Activated CD4-positive, alpha-beta T cell treated with anti-CD3 and anti-CD28 coated beads, Interleukin-2, amount 50 U/mL, for 24 hours (primary cell): ENCODE results near the gene CFAP65.

Experiments
- DNase-seq, 2 donors: peaks; one replicate each; pipeline ENCODE4 v3.0.0-alpha.2; 2020; ENCODE audit warnings: low read depth in 1 of 2, low spot score in 1 of 2

The CFAP65 gene

DNA sequence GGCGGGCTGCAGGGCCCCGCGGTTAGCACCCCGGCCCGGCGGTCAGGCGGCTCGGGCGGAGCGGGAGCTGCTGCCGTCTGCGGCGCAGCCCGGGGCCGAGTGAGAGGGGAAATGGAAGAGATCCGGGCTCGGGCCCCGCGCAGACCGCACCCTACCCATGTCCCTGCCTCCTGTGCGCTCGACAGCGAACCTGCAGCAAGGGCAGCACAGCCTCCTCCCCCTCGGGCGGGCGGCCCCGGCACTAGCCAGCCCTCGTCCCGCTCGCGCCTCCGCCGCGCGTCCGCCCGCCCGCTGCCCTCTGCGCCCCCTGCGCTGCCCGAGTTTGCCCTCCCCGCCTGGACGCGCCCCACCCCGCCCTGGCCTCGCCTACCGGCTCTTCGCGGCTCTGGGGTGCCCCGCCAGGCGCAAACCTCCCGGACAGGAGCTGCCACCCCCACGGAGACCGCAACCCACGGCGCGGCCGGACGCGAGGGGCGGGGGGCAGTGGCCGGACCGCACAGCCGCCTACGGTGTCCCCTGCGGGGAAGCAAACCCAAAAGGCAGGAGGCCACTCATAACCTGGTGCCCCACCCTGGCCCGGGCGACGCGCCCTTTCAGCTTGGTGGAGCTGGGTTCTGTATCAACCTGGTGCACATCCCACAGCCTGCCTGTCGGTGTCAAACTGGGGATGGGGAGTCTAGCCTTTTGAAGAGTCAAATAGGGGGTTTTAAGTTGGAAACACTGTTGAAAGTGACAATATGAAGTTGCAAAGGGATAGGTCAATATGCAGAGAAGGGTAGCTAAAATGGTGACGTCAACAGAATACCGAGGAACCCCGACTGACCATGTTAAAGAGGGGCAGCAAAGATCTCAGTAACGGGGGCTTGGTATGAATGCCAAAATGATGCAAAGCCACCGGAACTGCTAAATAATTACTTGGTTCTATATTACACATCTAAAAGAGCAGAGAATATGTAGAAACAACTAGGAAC is 19.8 kb upstream of the CFAP65 start, which contains the start of gene IHH:
TSS of gene IHH (minus strand) at position 101 of the 971 bp plus-strand sequence. CDS start 454 bp downstream, outside the sequence.
- DNase-seq, result no peak

DNA sequence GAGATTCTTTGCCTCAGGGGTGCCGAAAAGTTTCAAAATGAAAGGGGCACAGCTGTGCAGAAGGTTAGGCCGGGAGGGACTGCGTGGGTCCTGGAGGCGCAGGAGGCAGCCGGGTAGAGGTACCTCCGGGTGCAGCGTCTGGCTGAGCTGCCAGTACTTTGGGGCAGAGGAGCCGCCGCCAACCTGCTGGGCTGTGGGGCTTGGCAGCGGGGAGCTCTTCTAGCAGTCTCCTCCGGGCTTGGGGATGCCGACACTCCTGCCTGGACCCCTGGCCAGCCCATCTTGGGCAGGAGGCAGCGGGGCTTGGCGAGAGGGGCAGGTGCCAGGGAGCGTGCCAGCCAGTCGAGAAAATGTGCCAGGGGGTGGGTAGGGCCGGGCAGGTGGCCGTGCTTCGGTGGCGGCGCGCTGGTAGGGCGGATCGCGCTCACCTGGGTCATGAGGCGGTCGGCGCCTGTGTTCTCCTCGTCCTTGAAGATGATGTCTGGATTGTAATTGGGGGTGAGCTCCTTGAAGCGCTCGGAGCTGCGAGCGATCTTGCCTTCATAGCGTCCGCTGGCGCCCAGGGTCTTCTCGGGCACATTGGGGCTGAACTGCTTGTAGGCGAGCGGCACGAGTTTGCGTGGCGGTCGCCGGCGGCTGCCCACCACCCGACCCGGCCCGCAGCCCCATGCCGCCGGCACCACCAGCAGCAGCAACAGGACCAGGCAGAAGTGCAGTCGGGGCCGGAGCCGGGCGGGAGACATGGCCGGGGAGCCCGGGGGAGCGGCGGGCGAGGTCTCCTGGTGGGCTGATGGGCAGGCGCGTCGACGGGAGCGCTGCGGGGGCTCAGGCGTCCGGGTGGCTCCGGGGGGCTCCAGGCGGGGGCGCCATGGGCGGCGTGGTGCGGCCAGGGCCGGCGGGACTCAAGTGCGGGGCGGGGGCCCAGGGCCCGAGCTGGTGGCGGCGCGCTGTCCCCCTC is 18.7 kb upstream of the CFAP65 start:
- DNase-seq, result no peak

DNA sequence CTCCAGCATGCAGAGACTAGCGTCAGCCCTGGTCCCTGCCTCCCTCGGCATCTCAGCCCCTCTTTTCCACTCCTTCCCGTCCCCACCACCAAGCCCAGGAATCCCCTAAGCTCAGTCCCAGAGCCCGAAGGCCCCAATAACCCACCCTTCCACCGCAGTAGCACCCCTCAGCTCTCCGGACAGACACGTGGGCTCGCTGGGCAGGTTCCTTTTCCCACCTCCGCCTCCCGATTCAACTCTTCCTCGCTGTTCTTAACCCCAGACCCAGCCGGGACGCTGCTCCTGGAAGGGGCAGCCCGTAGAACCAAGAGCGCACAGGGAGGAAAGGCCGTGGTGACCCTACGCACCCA is 18.0 kb upstream of the CFAP65 start:
- no peak for DNase-seq

DNA sequence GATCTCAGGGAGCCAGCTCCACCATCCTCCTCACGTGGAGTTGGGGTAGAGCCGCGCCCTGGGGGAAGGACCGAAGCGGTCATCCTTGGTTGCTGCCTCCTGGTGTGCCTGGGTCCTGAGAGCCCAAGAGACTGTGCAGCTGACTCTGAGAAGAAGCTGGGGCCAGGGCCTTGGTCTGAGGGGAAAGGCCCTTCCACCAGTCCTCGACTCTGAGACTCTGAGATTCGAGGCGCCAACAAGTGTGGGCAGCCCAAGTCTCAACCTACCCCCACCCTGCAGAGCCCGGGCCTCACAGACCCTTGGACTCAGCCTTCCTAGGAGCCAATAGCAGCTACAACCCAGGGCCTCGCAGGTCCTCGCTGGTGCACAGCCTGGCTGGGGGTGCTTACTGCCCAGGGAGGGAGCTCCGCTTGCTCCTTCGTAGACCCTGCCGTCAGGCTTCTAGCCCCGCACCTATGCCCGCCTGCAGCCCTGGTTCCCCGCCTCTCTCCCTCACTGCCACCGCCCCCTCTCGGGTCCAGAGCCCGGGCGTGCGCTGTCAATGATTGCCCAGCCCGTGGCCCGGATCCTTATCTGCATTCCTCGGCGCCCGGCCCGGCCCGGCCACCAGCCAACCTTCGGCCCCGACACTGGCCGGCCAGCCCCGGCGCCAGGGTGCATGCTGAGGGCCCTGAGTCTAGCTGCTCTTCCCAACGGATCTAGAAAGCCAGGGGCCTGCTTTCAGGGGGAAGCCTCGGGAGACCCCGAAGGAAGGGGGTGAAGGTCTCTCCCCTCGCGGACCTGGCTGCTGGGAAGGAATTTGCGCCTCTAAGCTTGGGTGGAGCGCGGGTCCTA is 17.4 kb upstream of the CFAP65 start:
- no peak for DNase-seq

DNA sequence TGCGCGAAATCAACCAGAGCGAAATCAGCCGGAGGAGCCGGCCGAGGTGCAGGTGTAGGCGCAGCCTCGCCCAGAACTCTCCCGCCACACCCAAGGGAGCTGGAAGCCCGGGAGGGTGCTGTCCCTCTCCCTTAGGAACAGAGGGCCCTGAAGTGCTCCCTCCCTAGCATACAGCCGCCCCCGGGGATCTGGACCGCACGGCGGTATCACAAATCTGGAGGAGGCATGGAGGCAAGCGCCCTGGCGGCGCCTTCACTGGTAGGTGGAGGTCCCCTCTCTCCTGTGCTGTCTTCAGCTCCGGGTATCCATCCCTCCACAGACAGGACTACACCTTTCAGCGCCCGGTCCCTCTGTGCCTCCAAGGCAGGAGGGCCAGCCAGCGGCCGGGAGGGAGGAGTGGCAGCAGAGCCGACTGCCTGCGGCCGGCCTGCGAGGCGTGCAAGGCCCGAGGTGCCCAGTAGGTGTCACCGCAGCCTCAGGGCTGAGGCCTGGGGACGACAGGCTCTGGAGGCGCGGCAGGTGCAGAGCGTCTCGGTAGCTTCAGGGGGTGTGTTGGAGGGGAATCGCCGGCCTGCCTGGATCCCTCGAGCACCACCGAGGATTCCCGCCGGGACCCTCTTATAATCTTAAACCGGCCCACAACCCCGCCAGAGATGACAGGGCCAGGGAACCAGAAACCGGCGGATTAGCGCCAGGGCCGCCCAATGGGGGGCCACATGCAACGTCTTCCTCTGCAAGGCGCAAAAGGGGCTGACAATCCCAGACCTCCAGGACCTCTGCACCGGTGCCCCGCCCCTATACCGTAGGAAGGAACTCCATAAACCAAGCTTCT is 16.6 kb upstream of the CFAP65 start:
- DNase-seq, result peak; percentile 52 to 69

DNA sequence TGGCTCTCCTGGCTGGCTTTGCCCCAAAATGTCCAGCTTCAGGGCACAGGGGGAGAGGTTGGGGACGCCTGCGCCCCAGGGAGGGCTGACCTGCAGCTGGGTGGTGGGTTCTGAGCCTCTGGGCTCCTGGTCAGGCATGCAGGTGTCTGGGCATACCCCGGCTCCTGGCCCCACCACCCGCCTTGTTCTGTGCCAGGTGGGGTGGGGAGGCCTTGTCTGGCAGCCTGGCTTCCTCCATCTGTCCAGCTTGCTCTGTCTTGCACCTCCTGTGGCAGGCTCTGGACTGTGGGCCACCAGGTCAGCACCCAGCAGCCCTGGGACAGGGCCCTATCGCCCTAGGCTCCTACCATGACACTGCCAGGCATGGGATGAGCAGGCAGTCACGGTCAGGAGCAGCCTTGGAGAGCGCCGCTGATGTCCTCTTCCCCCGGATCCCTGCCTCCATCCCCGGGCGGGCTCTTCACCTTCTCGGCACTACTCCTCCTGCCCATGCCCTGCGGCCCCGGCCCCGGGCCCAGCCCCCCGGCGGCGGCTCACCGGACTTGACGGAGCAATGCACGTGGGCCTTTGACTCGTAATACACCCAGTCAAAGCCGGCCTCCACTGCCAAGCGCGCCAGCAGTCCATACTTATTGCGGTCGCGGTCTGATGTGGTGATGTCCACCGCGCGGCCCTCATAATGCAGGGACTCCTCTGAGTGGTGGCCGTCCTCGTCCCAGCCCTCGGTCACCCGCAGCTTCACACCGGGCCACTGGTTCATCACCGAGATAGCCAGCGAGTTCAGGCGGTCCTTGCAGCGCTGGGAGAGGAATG is 15.8 kb upstream of the CFAP65 start:
- DNase-seq, result no peak

DNA sequence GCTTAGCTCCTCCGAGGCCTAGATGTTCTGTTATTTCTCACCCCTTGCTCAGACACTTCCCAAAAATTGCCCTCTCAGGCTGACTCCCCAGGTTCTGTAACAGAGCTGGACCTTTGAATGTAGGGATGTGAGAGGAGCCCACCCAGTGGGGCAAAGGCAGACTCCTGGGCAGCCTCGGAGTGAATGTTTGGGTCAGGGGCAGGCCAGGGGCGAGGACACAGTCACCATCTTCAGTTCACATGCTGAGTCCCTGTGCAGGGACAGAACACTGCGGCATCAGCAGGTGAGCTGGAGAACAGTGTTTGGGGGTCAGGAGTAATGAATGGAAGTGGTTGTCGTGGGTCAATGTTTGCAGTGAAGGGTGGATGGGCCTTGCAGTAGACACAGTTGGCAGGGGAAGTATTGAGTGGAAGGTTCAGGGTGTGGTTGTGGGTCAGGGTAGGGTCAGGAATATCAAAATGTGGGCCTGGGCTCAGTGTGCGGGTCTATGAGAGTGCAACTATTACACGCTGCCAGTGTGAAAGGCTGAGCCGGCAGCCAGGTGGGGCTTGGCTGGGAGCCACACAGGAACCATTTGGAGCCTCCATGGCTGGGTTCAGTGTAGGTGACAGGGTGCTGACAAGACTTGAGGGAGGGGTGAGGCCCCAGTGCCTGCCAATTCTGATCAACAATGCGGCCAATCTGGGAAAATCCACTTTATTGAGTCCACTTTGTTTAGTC is 15.0 kb upstream of the CFAP65 start:
- no peak for DNase-seq

DNA sequence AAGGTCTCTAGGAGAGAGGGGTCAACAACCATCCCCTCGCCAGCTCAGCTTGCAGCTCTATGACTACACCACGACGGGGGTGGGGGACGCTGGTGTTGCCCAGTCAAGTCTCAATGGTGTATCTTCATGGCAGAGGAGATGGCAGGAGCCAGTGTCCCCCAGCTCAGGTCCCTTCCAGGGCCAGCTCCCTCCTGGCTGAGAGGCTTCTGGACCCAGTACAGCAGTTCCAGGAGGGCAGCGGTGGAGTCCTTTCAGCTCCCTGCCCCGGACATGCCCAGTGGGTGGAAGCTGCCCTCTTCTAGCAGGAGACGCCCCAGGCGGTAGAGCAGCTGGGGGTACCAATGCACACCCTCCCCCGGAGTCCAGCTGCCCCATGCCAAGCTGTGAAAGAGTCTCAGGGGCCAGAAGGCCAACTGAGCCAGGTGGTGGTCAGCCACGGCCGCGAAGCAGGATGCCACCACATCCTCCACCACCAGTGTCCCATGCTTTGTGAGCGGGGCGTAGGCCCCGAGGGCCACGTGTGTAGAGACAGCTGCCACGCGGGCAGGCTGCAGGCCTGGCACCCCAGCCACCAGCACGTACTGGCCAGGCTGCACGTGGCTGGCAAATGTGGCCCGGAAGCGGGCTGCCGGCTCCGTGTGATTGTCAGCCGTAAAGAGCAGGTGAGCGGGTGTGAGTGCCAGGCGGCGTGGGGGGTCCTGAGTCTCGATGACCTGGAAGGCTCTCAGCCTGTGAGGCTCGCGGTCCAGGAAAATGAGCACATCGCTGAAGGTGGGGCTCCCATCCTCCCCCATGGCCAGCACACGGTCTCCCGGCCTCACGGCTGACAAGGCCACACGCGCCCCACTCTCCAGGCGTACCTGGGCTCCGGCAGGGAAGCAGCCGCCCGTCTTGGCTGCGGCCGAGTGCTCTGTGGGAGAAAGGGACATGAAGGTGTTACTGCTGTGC is 13.9 kb upstream of the CFAP65 start:
- no peak for DNase-seq

DNA sequence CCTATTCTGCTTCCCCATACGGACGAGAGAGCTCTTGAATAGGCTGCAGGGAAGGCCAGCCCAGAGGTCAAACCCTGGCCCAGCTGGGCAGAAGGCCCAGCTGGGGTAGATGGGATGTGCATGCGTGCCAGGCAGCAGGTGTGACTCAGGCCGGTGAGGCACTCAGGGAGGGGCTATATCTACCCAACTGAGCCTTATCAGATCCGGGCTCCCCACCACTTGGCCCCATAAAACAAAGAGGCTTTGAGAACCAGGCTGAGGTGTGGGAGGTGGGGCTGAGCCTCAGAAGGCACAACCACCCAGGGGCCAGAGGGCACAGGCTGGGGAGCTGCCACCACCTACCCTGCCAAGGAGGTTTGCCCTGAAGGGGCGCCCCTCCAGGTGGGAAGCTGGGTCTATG is 8.0 kb upstream of the CFAP65 start:
- no peak for DNase-seq

DNA sequence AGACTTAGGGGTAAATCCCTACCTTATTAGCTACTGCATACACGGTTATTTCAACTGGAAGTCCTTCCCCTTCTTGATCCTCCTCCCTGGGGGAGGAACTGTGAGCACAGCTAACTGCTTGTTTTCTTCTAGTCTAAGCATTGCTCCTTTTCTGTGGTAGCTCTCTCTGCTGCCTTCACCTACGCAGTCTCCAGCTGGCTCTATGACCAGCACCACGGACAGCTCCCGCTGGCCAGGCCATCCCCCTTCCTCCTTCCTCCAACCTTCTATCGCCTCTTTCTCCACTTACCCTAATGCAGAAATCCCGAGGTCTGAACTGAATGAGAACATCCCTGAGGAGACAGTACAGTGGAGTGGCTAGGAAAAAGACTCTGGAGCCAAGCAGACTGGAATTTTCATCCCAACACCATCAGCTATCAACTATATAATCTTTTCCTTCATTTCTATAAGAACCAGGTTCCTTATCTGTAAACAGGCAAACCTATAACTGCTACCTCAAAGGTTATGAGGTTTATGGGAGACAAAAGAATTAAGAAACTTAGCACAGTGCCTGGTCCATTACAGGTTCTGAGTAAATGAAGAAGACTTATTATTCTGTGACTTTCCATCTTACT is 4.7 kb upstream of the CFAP65 start:
- no peak for DNase-seq

DNA sequence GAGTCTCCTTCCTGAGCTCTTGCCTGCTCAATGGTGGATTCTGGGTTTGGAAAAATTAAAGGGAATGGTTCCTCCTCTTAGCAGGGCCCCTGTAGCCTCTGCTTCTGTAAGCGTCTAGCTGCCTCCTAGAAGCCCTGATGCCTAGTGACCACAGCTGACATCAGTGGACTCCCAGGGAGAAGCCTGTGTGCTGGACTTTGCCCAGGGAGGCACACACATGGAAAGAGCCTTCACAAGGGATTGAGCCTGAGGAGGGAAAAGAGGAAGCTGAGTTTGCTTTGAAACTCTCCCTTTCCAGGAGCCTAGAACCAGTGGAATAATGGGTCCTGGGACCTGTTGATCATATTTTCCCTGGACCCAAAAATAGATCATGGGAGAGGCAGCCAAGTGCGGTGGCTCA is 1.4 kb upstream of the CFAP65 start:
- no peak for DNase-seq

DNA sequence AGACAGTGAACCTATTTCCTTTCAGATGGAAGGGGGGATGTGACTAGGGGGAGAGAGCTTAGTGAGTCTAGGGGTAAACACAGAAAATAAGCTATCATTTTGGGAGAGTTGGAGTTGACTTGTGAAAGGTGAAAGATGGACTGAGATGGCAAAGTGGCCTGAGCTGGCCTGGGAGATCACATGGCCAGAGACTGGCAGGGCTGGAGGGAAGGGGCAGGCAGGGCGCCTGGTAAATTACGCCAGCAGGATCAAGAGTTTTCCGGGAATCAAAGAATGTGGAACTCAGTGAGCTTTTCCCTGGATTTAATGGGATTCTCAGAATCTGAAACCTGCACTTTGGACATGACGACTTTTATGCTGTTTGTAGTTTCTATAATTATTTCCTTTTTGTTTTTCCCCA is 841 bp upstream of the CFAP65 start:
- DNase-seq, result no peak

DNA sequence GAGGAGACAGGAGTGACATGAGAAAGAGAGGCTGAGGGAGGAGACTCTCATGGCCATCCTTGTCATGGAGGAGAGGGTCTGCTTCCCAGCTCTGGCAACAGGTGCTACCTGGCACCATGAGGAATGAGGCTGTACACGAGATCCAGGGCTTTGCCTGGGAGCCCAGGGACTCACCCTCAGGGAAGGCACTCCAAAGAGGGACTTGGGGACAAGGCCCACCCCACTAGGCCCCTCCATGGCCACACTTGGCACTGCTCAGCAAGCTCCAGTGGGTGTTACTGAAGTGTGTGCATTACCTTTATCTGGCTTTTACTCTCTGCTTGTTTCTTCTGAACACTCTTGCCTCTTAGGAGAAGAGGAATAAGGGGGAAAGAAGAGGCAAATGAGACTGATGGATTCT is 2.7 kb downstream of the CFAP65 start:
- no peak for DNase-seq

DNA sequence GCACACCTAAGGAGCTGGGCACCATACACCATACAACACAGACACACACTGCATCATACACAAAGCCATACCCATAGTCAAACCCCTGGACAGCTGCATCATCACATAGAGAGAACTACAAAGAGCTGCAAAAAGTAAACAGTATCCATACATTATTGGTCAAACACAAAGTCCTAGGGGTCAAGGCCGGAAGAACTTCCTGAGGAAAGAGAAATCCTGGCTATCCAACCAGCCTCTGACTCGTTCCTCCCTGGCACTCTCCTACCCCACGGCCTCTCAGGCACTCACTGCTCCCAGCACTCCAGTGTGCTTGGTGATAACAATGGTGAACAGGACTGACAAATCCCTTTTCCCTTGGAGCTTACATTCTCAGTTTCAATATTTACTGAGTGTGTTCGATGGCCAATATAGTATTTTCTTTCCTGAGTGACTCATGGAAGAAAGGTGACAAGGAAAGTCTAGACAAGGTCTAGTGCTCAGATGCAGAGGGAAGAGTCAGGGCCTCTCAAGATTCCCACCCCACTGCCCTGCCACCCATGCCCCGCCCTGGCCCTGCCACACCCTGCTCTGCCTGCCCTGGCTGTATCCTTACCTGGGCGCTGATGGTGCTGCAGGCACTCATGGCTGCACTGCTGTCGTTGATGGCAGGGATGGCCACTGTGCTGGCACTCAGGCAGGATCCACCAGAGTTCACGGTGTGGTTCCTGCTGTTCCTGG is 3.4 kb downstream of the CFAP65 start:
- DNase-seq, result no peak

DNA sequence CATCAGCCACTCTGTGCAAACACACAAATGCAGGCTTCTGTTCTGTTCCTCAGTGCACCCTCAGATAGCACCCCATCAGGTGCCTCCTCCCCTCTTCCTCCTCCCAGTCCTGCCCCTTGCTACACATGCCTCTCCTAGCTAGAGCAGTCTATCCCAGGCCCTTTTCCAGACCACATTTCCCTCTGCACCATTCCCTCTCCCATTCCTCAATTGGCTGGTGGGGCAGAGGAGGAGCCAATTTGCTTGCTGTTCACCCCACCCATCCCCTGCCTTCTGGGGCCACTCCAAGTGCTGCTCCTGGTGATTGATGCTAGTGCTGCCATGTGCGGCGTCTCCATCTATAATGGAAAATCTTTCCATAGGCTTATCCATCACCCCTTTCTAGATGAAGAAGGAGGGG is 5.4 kb downstream of the CFAP65 start:
- DNase-seq, result no peak

DNA sequence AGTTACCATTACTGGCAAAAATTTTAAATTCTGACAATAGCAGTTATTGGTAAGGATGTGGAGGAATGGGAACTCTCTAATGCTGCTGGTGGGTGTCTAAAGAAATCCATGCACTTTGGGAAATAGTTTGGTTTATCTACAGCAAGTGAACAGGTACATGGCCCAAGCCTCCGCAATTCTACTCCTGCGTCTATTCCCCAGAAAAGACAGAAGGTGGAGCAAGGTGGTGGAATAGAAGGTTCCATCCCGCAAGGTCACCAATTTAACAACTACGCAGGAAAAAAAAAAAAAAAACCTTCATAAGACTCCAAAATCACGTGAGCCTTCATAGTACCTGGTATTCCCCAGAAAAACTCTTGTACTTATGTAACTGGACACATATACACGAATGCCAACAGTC is 6.5 kb downstream of the CFAP65 start:
- no peak for DNase-seq
